ENCODE results near the gene NTRK2. TPM values are rescaled to one million over a fixed set of nuclear protein-coding genes. Genes with fewer than 3 reads are reported as not detected.

The NTRK2 gene
- polyA plus RNA-seq, 1 experiment, result 2.0 TPM

DNA sequence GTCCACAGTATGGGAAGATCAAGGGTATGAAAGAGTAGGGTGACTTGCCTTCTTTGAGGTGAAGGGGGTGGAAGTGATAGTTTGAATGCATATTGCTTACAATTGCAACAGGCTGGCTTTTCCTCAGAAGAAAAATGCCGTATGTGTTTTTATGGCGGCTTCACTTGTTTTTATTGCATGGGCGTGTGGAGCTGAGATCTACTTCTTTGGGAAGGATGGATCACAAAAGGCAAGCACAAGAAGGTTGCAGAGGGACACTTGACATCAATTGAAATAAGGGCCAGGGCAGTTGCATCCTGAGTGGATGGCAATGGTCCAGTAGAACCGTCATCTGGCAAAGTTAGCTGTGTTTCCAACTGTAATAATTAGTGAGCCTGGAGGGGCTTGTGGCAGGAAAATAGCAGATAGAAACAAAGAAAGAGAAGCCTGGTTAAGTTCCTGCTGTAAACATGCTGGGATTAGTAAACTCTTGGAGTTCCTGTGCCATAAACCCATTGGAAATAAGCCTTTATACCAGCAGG, 138.4 kb downstream of the NTRK2 start:
- POLR2A ChIA-PET, result no interaction called here
- TF ChIP-seq, protein P1, sequence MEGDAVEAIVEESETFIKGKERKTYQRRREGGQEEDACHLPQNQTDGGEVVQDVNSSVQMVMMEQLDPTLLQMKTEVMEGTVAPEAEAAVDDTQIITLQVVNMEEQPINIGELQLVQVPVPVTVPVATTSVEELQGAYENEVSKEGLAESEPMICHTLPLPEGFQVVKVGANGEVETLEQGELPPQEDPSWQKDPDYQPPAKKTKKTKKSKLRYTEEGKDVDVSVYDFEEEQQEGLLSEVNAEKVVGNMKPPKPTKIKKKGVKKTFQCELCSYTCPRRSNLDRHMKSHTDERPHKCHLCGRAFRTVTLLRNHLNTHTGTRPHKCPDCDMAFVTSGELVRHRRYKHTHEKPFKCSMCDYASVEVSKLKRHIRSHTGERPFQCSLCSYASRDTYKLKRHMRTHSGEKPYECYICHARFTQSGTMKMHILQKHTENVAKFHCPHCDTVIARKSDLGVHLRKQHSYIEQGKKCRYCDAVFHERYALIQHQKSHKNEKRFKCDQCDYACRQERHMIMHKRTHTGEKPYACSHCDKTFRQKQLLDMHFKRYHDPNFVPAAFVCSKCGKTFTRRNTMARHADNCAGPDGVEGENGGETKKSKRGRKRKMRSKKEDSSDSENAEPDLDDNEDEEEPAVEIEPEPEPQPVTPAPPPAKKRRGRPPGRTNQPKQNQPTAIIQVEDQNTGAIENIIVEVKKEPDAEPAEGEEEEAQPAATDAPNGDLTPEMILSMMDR (IDR thresholded peaks at IDR 0.05; ENCODE audit: insufficient read depth, low read depth, low read length), result no peak
- CTCF ChIA-PET, result no interaction called here

DNA sequence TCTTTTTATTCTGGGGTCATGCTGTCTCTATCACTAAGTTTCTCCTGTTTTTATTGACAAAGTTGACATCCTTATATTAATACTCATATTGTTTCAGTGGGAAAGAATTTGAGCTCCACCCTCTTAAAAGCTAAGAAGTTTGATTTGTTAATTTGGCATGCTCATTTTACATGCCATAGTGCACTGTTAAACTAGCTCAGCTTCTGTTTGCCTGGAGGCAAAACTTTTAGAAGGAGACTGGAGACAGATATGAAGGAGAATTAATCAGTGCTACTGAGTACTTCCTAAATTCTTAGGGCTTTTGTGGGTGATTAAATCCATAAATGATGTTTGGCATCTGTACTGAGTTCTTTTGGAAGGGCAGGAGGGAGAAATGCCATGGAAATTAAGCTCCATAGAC, 138.9 kb downstream of the NTRK2 start:
- TF ChIP-seq, protein P1 (IDR thresholded peaks at IDR 0.05; ENCODE audit: insufficient read depth, low read depth, low read length), result no peak
- peak; percentile 70 for DNase-seq (ENCODE audit: low read depth)
- ChIA-PET CTCF (no interaction called here), POLR2A (no interaction called here)
- Histone ChIP-seq H3K36me3 (ENCODE audit: control insufficient read depth, insufficient read depth, low read length) (no peaks in the 10 kb centered on the region), H3K27me3 (ENCODE audit: control insufficient read depth, insufficient read depth, low read length) (no peaks in the 10 kb centered on the region), H3K4me3 (ENCODE audit: low read depth, low read length) (no peak overlapping the region)

More for the DNA sequence above, 138.4 kb downstream of the NTRK2 start:
- H3K27me3 ChIP-seq (ENCODE audit: control insufficient read depth, insufficient read depth, low read length), result no peaks in the 10 kb centered on the region
- no peak overlapping the region for H3K4me3 ChIP-seq (ENCODE audit: low read depth, low read length)
- no peak for DNase-seq (ENCODE audit: low read depth)
- H3K36me3 ChIP-seq (ENCODE audit: control insufficient read depth, insufficient read depth, low read length), result no peaks in the 10 kb centered on the region

DNA sequence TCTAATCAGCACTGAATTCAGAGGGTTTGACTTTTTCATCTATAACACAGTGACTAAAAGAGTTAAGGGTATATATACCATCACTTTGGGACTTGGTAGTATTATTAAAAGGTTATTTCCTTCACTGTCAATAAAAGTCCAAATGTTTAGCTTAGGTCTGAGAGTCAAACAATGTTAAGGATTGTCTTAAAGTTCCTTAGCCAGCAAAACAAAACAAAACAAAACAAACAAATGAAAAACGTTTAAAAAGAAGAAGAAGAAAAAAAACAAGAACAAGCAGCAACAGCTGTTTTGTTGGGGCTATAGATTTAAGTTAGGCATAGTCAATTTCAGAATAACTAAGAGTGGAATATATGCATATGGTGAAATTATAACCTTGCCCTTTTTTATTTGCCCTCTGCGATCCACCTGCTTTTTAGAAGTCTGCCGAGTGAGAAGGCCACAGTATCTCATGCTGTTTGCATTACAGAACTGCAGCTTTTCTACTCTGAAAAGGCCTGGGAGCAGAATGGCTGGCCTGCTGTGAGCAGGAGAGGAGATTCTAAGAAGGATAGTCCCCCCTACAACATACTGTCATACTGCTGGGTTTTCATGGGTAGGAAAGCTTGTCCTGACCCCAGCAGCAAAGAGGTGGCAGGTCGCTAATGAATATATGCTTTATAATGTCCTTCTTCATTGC, 141.7 kb downstream of the NTRK2 start:
- ChIA-PET CTCF (interaction anchor here (1.0 kb wide), 1 partner anchor 88 kb away, joined by 3 read pairs; no protein-coding TSS in a partner anchor), POLR2A (no interaction called here)
- DNase-seq (ENCODE audit: low read depth), result no peak
- TF ChIP-seq, protein P1 (IDR thresholded peaks at IDR 0.05; ENCODE audit: insufficient read depth, low read depth, low read length), result no peak
- Histone ChIP-seq H3K27me3 (ENCODE audit: control insufficient read depth, insufficient read depth, low read length) (no peaks in the 10 kb centered on the region), H3K4me3 (ENCODE audit: low read depth, low read length) (no peak overlapping the region), H3K36me3 (ENCODE audit: control insufficient read depth, insufficient read depth, low read length) (no peaks in the 10 kb centered on the region)

DNA sequence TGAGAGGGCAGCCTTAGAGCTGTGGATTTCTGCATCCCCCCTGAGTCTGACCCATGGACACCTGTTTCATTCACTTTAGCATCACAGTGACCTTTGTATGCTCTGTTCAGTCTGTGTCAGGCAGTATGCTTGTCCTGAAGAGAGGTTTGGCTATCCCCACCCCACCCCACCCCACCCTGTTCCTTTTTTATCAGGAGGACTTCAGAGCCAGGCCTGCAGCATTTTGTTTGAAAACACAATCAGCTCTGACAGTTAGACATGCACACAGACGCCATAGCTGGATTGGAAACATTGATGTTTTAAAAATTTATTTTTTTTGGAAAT, 142.2 kb downstream of the NTRK2 start:
- no peak for DNase-seq (ENCODE audit: low read depth)
- Histone ChIP-seq H3K27me3 (ENCODE audit: control insufficient read depth, insufficient read depth, low read length) (no peaks in the 10 kb centered on the region), H3K36me3 (ENCODE audit: control insufficient read depth, insufficient read depth, low read length) (no peaks in the 10 kb centered on the region), H3K4me3 (ENCODE audit: low read depth, low read length) (no peak overlapping the region)
- POLR2A ChIA-PET, result no interaction called here
- TF ChIP-seq, protein P1 (IDR thresholded peaks at IDR 0.05; ENCODE audit: insufficient read depth, low read depth, low read length), result no peak
- CTCF ChIA-PET, result interaction anchor here (1.0 kb wide), 1 partner anchor 88 kb away, joined by 3 read pairs; no protein-coding TSS in a partner anchor

DNA sequence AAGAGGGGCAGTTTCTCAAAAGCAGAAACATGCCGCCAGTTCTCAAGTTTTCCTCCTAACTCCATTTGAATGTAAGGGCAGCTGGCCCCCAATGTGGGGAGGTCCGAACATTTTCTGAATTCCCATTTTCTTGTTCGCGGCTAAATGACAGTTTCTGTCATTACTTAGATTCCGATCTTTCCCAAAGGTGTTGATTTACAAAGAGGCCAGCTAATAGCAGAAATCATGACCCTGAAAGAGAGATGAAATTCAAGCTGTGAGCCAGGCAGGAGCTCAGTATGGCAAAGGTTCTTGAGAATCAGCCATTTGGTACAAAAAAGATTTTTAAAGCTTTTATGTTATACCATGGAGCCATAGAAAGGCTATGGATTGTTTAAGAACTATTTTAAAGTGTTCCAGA, 142.8 kb downstream of the NTRK2 start:
- no peaks in the 10 kb centered on the region for H3K27me3 ChIP-seq (ENCODE audit: control insufficient read depth, insufficient read depth, low read length)
- ChIA-PET CTCF (interaction anchor here (0.9 kb wide), 1 partner anchor 143 kb away, joined by 3 read pairs; no protein-coding TSS in a partner anchor), POLR2A (no interaction called here)
- TF ChIP-seq, protein P1 (IDR thresholded peaks at IDR 0.05; ENCODE audit: insufficient read depth, low read depth, low read length), result no peak
- H3K36me3 ChIP-seq (ENCODE audit: control insufficient read depth, insufficient read depth, low read length), result no peaks in the 10 kb centered on the region
- H3K4me3 ChIP-seq (ENCODE audit: low read depth, low read length), result no peak overlapping the region
- DNase-seq (ENCODE audit: low read depth), result no peak
